HG03571 (cell line): ENCODE results near the gene STARD13.

Experiments used
- ATAC-seq: cut with Tn5 transposase; IDR thresholded peaks from one replicate; pipeline ENCODE4 v1.9.1; 2021; ENCODE audit not compliant: unreplicated experiment

STARD13 gene

GRCh38 chr13:33308863-33309262 lies 23.3 kb upstream of the STARD13 start:
- no peak for ATAC-seq

DNA sequence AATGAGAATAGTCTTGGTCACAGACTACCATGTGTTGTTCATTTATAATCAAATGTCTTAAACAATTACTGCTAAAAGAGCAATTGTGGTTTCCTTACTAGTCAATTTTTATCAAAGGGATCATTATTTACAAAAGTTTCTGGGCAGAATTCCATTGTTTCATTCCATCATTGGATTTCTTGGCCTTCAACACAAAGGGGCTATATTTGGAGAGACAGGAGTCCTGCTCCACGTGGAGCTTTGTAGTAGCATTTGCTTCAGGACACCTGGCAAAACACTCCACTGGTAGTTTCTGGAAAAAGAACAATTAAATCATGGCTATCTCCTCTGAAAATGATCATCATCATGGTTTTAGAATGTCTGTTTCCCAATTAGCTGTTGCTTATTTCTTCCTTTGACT lies 22.3 kb upstream of the STARD13 start:
- no peak for ATAC-seq

DNA sequence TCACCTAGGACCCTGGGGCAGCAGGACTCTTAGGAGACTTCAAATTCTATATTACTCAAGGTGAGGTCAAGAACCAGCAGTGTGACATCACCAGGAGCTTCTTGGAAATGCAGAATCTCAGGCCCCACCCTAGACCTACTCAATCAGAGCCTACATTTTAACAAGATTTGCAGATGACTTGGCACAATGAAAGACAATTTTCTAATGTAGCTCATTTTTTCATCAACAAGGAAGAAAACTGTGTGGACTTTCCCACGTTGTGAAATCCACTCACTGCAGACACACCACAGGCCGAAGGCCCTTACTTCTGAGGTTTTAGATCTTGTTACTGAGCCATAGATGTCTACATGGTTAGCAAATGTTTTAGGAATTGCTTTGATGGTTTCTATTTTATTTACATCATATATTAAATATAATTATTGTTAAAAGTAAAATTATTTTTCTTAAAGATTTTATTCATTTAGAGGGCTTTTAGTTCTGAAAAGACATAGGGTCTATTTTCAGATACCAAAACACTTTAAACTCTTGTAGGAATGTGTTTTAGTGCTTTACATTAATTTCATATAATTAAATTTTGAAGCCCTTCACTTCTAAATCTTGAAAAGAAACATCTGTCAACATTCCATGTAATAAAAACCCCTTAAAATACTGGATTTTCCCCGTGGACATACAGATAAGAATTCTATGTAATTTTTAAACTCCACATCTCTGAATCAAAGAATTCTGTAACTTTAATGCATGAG lies 18.5 kb upstream of the STARD13 start:
- no peak for ATAC-seq

DNA sequence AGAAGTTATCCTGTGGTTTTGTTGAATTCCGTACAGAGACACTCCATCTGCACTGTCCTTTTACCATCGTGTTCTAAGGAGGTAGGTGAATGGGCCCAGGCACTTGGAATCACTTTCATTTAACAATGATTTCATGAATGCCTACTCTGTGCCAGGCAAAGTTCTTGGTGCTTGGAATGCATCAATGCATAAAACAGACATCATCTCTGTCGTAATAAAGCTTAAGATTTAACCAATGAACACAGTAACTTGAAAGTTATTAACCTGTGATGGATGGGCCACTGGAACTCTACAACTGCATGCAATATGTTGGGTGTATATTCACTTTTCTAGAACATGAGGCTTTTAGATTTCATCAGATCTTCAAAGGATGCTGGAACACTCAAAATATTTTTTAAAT lies 14.1 kb upstream of the STARD13 start:
- ATAC-seq = no peak

- ATAC-seq = no peak
Observed at GRCh38 chr13:33296793-33297425, 11.4 kb upstream of the STARD13 start.

GRCh38 chr13:33292712-33293111 lies 7.2 kb upstream of the STARD13 start:
- ATAC-seq = no peak

GRCh38 chr13:33290421-33290965 lies 4.9 kb upstream of the STARD13 start:
- ATAC-seq = no peak

DNA sequence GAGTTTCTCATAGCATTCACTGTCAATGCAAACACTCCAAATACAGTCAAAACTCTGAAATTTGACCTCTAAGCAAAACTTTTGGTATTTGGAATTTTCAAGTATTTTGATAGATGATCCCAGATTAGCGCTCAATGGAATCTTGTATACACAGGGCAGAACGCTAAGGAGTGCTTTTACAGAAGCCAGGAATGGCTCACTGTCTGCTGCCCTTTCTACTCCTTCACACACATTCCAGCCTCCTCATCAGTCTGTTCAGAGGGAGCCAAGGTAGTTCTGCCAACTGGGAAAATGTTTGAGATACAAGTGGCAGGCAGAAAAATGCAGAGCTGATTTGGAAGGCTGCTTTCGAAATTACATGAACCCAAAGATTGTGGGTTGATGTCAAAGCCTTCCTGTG lies 4.4 kb upstream of the STARD13 start:
- no peak for ATAC-seq

DNA sequence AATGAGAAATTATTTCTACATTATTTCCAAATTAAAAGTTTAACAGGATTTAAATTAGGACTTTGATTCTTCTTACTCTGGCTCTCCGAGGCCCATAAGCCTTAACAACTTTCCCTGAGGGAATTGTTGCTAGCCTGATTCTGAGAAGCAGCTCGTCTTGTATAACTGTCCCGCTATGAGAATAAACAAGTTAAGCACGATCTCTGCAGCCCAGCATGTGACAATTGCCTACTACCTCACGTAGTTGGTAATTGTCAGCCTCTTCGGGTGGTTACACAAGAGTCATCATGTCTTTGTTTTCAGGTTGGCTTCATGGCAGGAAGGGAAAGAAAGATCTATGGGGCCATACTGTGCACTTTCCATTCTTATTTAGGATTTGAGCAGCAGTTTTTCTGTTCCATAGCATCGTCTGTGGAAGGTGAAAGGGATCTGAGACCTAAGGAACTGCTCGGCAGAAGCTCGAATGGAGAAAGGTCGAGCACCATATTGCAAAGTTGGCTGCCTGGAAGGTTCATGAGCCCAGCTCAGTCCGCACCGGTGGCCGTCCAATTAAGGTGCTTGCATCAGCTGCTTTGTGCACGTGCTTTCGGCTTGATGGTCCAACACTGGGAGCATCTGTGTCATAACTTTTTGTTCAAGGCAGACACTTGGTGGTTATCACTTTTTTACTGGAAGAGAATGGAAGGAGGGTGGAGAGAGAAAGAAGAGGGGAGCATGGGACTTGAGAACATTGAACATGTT lies 1.8 kb upstream of the STARD13 start:
- no peak for ATAC-seq

DNA sequence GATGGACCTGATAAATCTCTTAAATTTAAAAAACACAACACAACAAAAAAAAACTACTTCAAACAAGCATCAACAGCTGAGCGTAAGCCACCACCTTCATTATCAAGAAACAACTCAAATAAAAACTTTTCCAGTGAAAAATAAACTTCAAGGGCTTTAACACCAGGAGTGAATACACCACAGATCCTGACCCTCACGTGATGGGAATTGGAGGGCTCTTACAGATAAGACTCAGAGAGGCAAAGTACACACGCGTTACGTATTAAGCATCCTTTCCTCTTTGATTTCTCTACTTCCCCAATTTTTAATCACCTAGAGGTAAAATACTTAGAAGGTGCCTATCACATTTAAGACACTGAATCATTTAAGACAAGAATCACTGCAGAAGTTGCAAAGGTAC lies 573 bp upstream of the STARD13 start:
- no peak for ATAC-seq

GRCh38 chr13:33284916-33285315 lies 639 bp downstream of the STARD13 start:
- ATAC-seq = no peak

DNA sequence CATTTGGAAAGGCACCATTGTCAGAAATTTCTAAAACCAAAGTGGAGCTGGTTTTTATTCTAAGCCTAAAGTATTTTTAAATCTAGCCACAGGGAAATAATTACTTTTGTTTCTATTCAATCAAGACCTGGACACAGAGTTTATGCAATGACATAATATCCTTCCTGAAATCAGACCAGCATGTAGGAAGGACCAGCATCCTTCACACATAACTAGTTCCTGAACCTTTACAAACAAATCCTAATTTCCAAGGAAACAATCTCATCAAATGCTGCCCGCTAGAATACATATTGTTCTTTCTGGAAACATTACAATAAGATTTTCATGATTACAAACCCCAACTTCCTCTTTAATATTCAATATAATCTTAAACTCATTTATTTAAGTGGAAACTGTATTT lies 1.5 kb downstream of the STARD13 start:
- no peak for ATAC-seq

DNA sequence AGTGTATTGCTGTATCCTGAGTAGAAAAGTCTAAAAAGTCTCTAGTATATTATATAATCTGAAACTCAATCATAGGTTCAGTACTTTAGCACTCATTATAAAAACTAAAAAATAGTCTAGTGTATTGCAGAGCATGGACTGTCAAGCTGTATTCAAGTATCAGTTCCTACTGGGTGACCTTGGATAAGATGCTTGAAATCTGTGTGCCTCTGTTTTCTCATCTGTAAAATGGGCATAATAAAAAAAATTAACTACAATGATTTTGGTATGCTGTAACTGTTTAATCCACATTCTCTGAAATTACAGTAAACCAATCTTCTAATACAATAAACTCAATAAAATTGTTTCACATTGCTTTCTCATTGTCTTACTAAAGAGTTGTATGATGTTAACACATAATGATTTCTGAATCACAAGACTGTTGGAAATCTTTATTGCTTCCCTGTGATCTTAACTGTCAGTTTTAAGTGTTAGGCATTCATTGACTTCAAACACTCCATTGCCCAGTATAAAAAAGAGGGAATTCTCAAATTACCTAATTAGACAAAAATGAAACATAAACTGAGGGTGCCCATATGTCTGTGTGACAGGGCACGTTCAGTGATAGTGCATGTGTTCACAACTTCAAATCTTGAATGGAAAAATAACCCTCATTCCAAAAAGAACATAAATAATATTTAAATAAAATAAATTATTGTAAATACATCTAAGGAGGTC lies 2.2 kb downstream of the STARD13 start:
- ATAC-seq = no peak

- ATAC-seq = no peak
Observed at GRCh38 chr13:33281951-33282595, 3.5 kb downstream of the STARD13 start.

GRCh38 chr13:33280923-33281322 lies 4.6 kb downstream of the STARD13 start:
- no peak for ATAC-seq

DNA sequence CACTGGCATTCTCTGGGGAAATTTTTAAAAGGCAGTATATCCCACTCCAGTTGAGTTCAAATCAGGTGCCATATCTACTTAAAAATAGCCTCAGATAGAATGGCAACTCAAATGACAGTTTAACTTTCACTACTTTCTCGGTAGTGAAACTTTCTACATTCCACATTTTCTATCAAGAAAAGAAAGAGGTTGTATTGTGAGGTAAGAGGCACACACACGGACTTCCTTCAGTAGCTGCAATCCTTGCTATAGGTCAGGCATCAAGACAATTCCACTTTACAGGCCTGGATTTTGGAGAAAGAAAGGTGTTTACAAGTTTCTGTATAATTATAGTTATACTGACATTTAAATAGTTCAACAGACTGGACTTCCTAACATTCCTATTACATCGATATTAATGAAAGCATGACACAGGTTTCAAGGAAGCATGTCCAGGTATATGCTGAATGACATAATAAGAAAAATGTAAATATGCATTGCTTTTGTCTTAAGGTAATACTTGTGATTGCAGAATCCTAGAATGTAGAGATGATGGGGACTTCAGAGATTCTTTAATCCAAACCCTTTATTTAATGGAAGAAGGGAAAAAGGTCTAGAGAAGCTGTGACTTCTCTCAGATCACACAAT lies 5.2 kb downstream of the STARD13 start:
- no peak for ATAC-seq

DNA sequence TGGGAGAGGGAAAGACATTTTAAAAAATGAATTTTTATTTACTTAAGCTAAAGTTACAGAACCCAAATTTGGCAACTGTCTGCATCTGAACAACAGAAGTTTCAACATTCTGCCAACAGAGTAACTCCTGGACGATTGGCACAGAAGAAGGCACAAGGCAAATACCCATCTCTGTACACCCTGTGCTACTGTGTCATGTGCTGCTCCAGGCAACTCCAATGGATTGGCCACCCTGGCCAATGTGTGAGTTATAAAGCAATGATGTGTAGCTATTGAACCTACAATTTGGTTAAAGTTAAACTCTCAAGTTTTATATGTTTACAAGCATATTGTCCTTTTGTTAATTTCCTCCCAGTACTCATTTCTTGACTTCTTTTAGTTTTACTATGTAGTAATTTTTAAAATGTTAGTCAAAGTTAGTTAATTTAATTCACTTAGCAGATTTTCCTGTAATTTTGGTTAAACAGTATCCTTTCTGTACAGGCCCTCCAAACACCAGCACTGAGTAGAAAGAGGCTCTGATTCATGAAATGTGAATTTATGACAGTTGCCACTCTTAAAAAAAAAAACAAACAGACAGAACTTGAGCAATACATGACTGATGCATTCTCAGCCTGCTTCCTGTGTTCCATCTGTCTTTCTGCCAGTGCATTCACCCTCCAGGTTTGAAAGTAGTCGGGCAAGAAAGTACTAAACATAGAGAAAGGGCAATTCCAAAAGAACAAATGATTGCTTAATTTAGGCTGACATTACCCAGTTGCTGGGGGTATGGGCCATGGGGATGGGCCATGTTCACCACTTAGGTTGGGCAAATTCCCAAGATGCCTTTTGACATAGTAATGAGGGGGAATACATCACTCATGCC lies 5.9 kb downstream of the STARD13 start:
- no peak for ATAC-seq

DNA sequence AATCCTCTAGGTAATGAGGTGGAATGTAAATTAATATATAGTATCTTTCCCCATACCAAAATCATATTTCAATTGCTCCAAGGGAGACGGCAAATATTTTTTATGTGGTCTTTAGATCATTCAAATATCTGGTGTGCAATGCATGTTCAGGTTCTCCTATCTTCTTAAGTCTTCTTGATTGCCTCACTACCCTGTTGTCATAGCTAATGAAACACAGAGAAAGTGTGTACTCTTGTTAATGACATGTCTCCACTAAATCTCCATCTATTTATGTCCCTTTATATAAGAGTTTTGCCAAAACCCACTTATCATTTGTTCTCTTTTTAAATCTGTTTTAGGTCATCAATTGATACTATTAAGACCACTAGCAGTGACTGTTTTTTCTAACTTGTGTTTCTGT lies 6.6 kb downstream of the STARD13 start:
- no peak for ATAC-seq

- no peak for ATAC-seq
Observed at GRCh38 chr13:33277946-33278345, 7.6 kb downstream of the STARD13 start.
